IMR-90 (cell line): ENCODE data around the gene PIK3CA. TPM values are rescaled to one million over a fixed set of nuclear protein-coding genes. Genes with fewer than 3 reads are reported as not detected.

Experiments
- ATAC-seq: fragments of 200-7000 bp; cut with Tn5 transposase; 2 replicates; pipeline ENCODE4 v1.9.1; 2020; ENCODE audit warnings: low read depth, mild to moderate bottlenecking, moderate library complexity
- BruUV-seq: library from RNA; stranded (reverse); fragments of 400-500 nt; replicated peaks from 2 replicates; lab custom pipeline; 2021; lab: Mats Ljungman, UMichigan
- CTCF ChIA-PET: fragments of 300-600 bp; formaldehyde crosslinking; extraction: SDS; loops from one replicate; lab custom pipeline; 2021; ENCODE audit warnings: antibody characterized with exemption; lab: Yijun Ruan, JAX
- POLR2A ChIA-PET: fragments of 300-600 bp; sonication (Branson Sonifier 250); formaldehyde crosslinking; loops from one replicate; lab custom pipeline; 2022; ENCODE audit warnings: antibody characterized with exemption; ENCODE audit not compliant: unreplicated experiment; lab: Charles Lee
- DNase-seq: peaks from one replicate; pipeline ENCODE4 v3.0.0; 2013
- H2AFZ ChIP-seq: replicated peaks from 2 replicates; pipeline ENCODE3; 2013; ENCODE audit warnings: low read length, mild to moderate bottlenecking; ENCODE audit not compliant: poor library complexity
- H2AK5ac ChIP-seq: 2 replicates; pipeline ENCODE4 v1.6.1; 2013; ENCODE audit warnings: low read depth, low read length, inconsistent platforms
- H2AK9ac ChIP-seq: replicated peaks from 2 replicates; pipeline ENCODE3; 2013; ENCODE audit warnings: mild to moderate bottlenecking, low read depth, low read length, moderate library complexity; ENCODE audit not compliant: poor library complexity
- H2BK120ac ChIP-seq: 2 replicates; pipeline ENCODE4 v1.6.1; 2013; ENCODE audit warnings: low read depth, low read length, inconsistent platforms
- H2BK15ac ChIP-seq: 3 replicates; pipeline ENCODE4 v1.6.1; 2013; ENCODE audit warnings: low read depth, low read length, inconsistent platforms
- H2BK20ac ChIP-seq: 2 replicates; pipeline ENCODE4 v1.6.1; 2013; ENCODE audit warnings: low read depth, mild to moderate bottlenecking, inconsistent platforms, low read length, moderate library complexity
- H2BK5ac ChIP-seq: 2 replicates; pipeline ENCODE4 v1.6.1; 2013; ENCODE audit warnings: mild to moderate bottlenecking, low read depth, low read length, inconsistent platforms; ENCODE audit not compliant: poor library complexity, severe bottlenecking
- H3K14ac ChIP-seq: replicated peaks from 2 replicates; pipeline ENCODE4 v1.6.1; 2013; ENCODE audit warnings: low read depth, low read length, inconsistent platforms
- H3K18ac ChIP-seq: 2 replicates; pipeline ENCODE4 v1.6.1; 2013; ENCODE audit warnings: low read depth, low read length, control low read depth
- H3K23ac ChIP-seq: 2 replicates; pipeline ENCODE4 v1.6.1; 2013; ENCODE audit warnings: low read depth, low read length, inconsistent platforms
- H3K27ac ChIP-seq: 2 replicates; pipeline ENCODE4 v1.5.1; 2013; ENCODE audit warnings: mild to moderate bottlenecking, control low read depth, low read length; ENCODE audit not compliant: insufficient read depth
- H3K27me3 ChIP-seq: 2 replicates; pipeline ENCODE4 v1.6.1; 2013; ENCODE audit warnings: low read length; ENCODE audit not compliant: control insufficient read depth, insufficient read depth
- H3K36me3 ChIP-seq: 2 replicates; pipeline ENCODE4 v1.6.1; 2013; ENCODE audit warnings: low read length, mixed read lengths; ENCODE audit not compliant: control insufficient read depth, insufficient read depth
- H3K4ac ChIP-seq: 2 replicates; pipeline ENCODE4 v1.6.1; 2013; ENCODE audit warnings: low read depth, low read length, inconsistent platforms
- H3K4me1 ChIP-seq: 2 replicates; pipeline ENCODE4 v1.6.1; 2013; ENCODE audit warnings: low read length, mixed read lengths; ENCODE audit not compliant: control insufficient read depth, insufficient read depth
- H3K4me2 ChIP-seq: 2 replicates; pipeline ENCODE4 v1.6.1; 2013; ENCODE audit warnings: low read depth, mild to moderate bottlenecking, control low read depth, low read length, moderate library complexity
- H3K4me3 ChIP-seq: 2 replicates; pipeline ENCODE4 v1.5.1; 2013; ENCODE audit warnings: low read depth, mild to moderate bottlenecking, control low read depth, low read length, moderate library complexity; ENCODE audit not compliant: insufficient read depth
- H3K56ac ChIP-seq: 2 replicates; pipeline ENCODE4 v1.6.1; 2013; ENCODE audit warnings: low read length, inconsistent platforms; ENCODE audit not compliant: insufficient read depth; ENCODE audit errors: extremely low read depth
- H3K79me1 ChIP-seq, 2 experiments: 2 replicates each; pipeline ENCODE4 v1.6.1; 2013; ENCODE audit warnings: low read length in 2 of 2, inconsistent platforms in 1 of 2, low read depth in 1 of 2
- H3K9ac ChIP-seq: 2 replicates; pipeline ENCODE4 v1.6.1; 2013; ENCODE audit warnings: low read depth, low read length, control low read depth
- H3K9me1 ChIP-seq: 2 replicates; pipeline ENCODE4 v1.6.1; 2013; ENCODE audit warnings: low read length, inconsistent platforms; ENCODE audit not compliant: insufficient read depth
- H3K9me3 ChIP-seq: 2 replicates; pipeline ENCODE4 v1.6.1; 2013; ENCODE audit warnings: low read length; ENCODE audit not compliant: control insufficient read depth, insufficient read depth
- H4K20me1 ChIP-seq: 2 replicates; pipeline ENCODE4 v1.6.1; 2013; ENCODE audit warnings: low read length, inconsistent platforms; ENCODE audit not compliant: insufficient read depth
- H4K5ac ChIP-seq: 2 replicates; pipeline ENCODE4 v1.6.1; 2013; ENCODE audit warnings: mild to moderate bottlenecking, low read depth, low read length, control low read depth
- H4K8ac ChIP-seq, 2 experiments: 2 replicates each; pipeline ENCODE4 v1.6.1; 2013; ENCODE audit warnings: low read depth in 2 of 2, low read length in 2 of 2, control low read depth in 1 of 2, inconsistent platforms in 1 of 2
- H4K91ac ChIP-seq: 2 replicates; pipeline ENCODE4 v1.6.1; 2013; ENCODE audit warnings: low read depth, low read length, inconsistent platforms; ENCODE audit not compliant: insufficient read depth
- BHLHE40 ChIP-seq: fragments of 150-350 bp; IDR thresholded peaks from 2 replicates; pipeline ENCODE4 v1.6.1; 2016; ENCODE audit warnings: mild to moderate bottlenecking, low read depth, low read length
- CEBPB ChIP-seq: IDR thresholded peaks from 2 replicates; pipeline ENCODE4 v1.6.1; 2012; ENCODE audit warnings: low read depth, low read length, improper control_type of control experiment
- CHD1 ChIP-seq: IDR thresholded peaks from 2 replicates; pipeline ENCODE4 v1.6.1; 2012; ENCODE audit warnings: low read depth, low read length, improper control_type of control experiment
- MAFK ChIP-seq: IDR thresholded peaks from 2 replicates; pipeline ENCODE4 v1.6.1; 2012; ENCODE audit warnings: low read depth, low read length, improper control_type of control experiment
- MXI1 ChIP-seq: IDR thresholded peaks from 2 replicates; pipeline ENCODE4 v1.6.1; 2012; ENCODE audit warnings: low read depth, mild to moderate bottlenecking, low read length, moderate library complexity, borderline replicate concordance
- NFE2L2 ChIP-seq: fragments of 150-350 bp; IDR thresholded peaks from 2 replicates; pipeline ENCODE4 v1.6.1; 2016; ENCODE audit warnings: low read depth, mild to moderate bottlenecking, low read length
- POLR2A ChIP-seq: IDR thresholded peaks from 2 replicates; pipeline ENCODE4 v1.6.1; 2012; ENCODE audit warnings: mild to moderate bottlenecking, low read depth, low read length
- RAD21 ChIP-seq: IDR thresholded peaks from 2 replicates; pipeline ENCODE4 v1.6.1; 2012; ENCODE audit warnings: low read length, improper control_type of control experiment
- RCOR1 ChIP-seq: IDR thresholded peaks from 2 replicates; pipeline ENCODE4 v1.6.1; 2012; ENCODE audit warnings: mild to moderate bottlenecking, low read length, improper control_type of control experiment; ENCODE audit not compliant: insufficient replicate concordance
- RFX5 ChIP-seq: IDR thresholded peaks from 2 replicates; pipeline ENCODE4 v1.8.0; 2012; ENCODE audit warnings: low read depth, mild to moderate bottlenecking, low read length, moderate library complexity
- WGBS, 2 experiments: methylation state at CpG; one replicate each; pipeline versions ENCODE4 v1.1.5 to v1.1.7; 2013; ENCODE audit warnings: missing lambda C conversion rate in 2 of 2; ENCODE audit not compliant: insufficient read length in 1 of 2; ENCODE audit errors: extremely low coverage in 2 of 2; 5-methylcytosine and 5-hydroxymethylcytosine counted together
- dilution Hi-C: fragments of 300-500 bp; cut with HindIII; formaldehyde crosslinking; loops from one replicate; pipeline ENCODE4 v1.14.3; 2018; ENCODE audit warnings: low sequenced_read_pairs; ENCODE audit not compliant: unreplicated experiment
- in situ Hi-C: fragments of 300-500 bp; cut with MboI; formaldehyde crosslinking; loops from 3 replicates; pipeline ENCODE4 v1.14.3; 2019; ENCODE audit warnings: low sequenced_read_pairs, inconsistent platforms, mixed read lengths
- intact Hi-C: fragments of 100-400 bp; cut with micrococcal nuclease; formaldehyde crosslinking; loops from 2 replicates; pipeline ENCODE4 v1.10.0; 2022
- polyA plus RNA-seq, 3 experiments: library from polyadenylated mRNA; depleted of rRNA; stranded (reverse); fragments of >200 nt; gene quantifications; 2 replicates each; pipeline ENCODE4 v1.2.3, GENCODE V29; 2012; ENCODE audit warnings: low replicate concordance in 1 of 3
- total RNA-seq: library from RNA; depleted of rRNA; stranded (reverse); fragments of >200 nt; gene quantifications from 2 replicates; pipeline ENCODE4 v1.2.3, GENCODE V29; 2012
- TF ChIP-seq, protein P1 (sequence below): conservative IDR thresholded peaks from 2 replicates; pipeline ENCODE4 v1.5.1; 2012; ENCODE audit warnings: mild to moderate bottlenecking, low read depth, low read length, improper control_type of control experiment
- TF ChIP-seq, protein P2 (sequence below): fragments of 150-350 bp; IDR thresholded peaks from 2 replicates; pipeline ENCODE4 v1.6.1; 2016; ENCODE audit warnings: low read depth, mild to moderate bottlenecking, low read length, moderate library complexity, borderline replicate concordance
- TF ChIP-seq, protein P3 (sequence below): fragments of 150-350 bp; IDR thresholded peaks from 2 replicates; pipeline ENCODE4 v1.6.1; 2017; ENCODE audit warnings: mild to moderate bottlenecking, antibody characterized with exemption, low read length, low read depth

Gene PIK3CA
- total and polyA plus RNA-seq, 2 of the 4 experiments (the other 2 are of a cell fraction): 5.7 to 22.4 TPM

DNA sequence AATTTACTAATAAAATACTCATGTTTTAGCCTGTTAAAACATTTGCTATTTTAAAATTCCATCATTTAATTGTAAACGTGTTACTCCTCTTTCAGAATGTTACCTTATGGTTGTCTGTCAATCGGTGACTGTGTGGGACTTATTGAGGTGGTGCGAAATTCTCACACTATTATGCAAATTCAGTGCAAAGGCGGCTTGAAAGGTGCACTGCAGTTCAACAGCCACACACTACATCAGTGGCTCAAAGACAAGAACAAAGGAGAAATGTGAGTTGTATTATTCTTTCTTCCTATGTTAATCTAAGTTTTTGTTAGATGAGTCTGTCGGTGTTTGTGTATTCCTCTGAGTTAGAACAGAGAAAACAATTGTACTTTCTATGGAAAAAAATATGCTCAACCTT lies 81.0 kb downstream of the PIK3CA start:
- H2AK5ac ChIP-seq: no peak overlapping the region
- H3K4me2 ChIP-seq: no peak overlapping the region
- H3K79me1 ChIP-seq: 0 out of 4 replicates have a peak, but pooled peaks cover 0 to 2% of the 10 kb centered on the region in 2 experiments
- H2AFZ ChIP-seq: no peak overlapping the region
- no peaks in the 10 kb centered on the region for H3K4me1 ChIP-seq
- dilution Hi-C loops: no loop called here
- no peak overlapping the region for H3K9ac ChIP-seq
- H2BK15ac ChIP-seq: no peak overlapping the region
- DNase-seq (no peak), ATAC-seq (no peak)
- no peaks in the 10 kb centered on the region for H4K20me1 ChIP-seq
- H3K27me3 ChIP-seq: no peaks in the 10 kb centered on the region
- H2BK5ac ChIP-seq: no peak overlapping the region
- ChIA-PET POLR2A (no interaction called here), CTCF (no interaction called here)
- H3K56ac ChIP-seq: no peak overlapping the region
- H3K14ac ChIP-seq: no peak overlapping the region
- H4K91ac ChIP-seq: no peak overlapping the region
- no peaks in the 10 kb centered on the region for H3K9me1 ChIP-seq
- no peak overlapping the region for H4K8ac ChIP-seq
- no peak overlapping the region for H3K23ac ChIP-seq
- H2BK120ac ChIP-seq: no peak overlapping the region
- BruUV-seq: no TSS peak
- no peak overlapping the region for H2AK9ac ChIP-seq
- intact Hi-C loops: no loop called here
- H3K4me3 ChIP-seq: no peak overlapping the region
- no CpG with 5 or more reads among the region's 5 CpGs for WGBS, 2 experiments
- no peaks in the 10 kb centered on the region for H3K9me3 ChIP-seq
- peaks cover 10% of the 10 kb centered on the region for H3K36me3 ChIP-seq
- no peak overlapping the region for H3K4ac ChIP-seq
- in situ Hi-C loops: no loop called here
- no peak overlapping the region for H4K5ac ChIP-seq
- no peak overlapping the region for H2BK20ac ChIP-seq
- no peak overlapping the region for H3K27ac ChIP-seq
- H3K18ac ChIP-seq: no peak overlapping the region
- TF ChIP-seq RFX5: no peak
- no peak for TF ChIP-seq MXI1
- TF ChIP-seq, protein P1, sequence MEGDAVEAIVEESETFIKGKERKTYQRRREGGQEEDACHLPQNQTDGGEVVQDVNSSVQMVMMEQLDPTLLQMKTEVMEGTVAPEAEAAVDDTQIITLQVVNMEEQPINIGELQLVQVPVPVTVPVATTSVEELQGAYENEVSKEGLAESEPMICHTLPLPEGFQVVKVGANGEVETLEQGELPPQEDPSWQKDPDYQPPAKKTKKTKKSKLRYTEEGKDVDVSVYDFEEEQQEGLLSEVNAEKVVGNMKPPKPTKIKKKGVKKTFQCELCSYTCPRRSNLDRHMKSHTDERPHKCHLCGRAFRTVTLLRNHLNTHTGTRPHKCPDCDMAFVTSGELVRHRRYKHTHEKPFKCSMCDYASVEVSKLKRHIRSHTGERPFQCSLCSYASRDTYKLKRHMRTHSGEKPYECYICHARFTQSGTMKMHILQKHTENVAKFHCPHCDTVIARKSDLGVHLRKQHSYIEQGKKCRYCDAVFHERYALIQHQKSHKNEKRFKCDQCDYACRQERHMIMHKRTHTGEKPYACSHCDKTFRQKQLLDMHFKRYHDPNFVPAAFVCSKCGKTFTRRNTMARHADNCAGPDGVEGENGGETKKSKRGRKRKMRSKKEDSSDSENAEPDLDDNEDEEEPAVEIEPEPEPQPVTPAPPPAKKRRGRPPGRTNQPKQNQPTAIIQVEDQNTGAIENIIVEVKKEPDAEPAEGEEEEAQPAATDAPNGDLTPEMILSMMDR: no peak
- TF ChIP-seq BHLHE40: no peak
- no peak for TF ChIP-seq NFE2L2
- TF ChIP-seq, protein P2, sequence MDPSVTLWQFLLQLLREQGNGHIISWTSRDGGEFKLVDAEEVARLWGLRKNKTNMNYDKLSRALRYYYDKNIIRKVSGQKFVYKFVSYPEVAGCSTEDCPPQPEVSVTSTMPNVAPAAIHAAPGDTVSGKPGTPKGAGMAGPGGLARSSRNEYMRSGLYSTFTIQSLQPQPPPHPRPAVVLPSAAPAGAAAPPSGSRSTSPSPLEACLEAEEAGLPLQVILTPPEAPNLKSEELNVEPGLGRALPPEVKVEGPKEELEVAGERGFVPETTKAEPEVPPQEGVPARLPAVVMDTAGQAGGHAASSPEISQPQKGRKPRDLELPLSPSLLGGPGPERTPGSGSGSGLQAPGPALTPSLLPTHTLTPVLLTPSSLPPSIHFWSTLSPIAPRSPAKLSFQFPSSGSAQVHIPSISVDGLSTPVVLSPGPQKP: no peak
- TF ChIP-seq, protein P3, sequence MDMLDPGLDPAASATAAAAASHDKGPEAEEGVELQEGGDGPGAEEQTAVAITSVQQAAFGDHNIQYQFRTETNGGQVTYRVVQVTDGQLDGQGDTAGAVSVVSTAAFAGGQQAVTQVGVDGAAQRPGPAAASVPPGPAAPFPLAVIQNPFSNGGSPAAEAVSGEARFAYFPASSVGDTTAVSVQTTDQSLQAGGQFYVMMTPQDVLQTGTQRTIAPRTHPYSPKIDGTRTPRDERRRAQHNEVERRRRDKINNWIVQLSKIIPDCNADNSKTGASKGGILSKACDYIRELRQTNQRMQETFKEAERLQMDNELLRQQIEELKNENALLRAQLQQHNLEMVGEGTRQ: no peak
- no peak for TF ChIP-seq CHD1
- TF ChIP-seq CEBPB: no peak
- TF ChIP-seq POLR2A: no peak
- TF ChIP-seq MAFK: no peak
- TF ChIP-seq RCOR1: no peak
- TF ChIP-seq RAD21: no peak
